ENCODE measurements around the gene BCDIN3D. TPM values are rescaled to one million over a fixed set of nuclear protein-coding genes. Genes with fewer than 3 reads are reported as not detected.
A peak's percentile ranks its signal among the peaks of the same experiment; 100 is the strongest.

BCDIN3D gene
- total RNA-seq, 2 experiments from 2014 or later, result 2.4 to 4.1 TPM

GRCh38 chr12:49798248-49798647 lies 44.7 kb downstream of the BCDIN3D start:
- CTCF ChIA-PET, result interaction anchor here (0.6 to 2.9 kb wide), 6 partner anchors 20 to 392 kb away, joined by 3 to 14 read pairs (median 4); no protein-coding TSS in a partner anchor
- Mint-ChIP-seq H3K27me3 (ENCODE audit: low read depth) (no peaks in the 10 kb centered on the region), H3K36me3 (ENCODE audit: low read depth) (no peaks in the 10 kb centered on the region), H3K4me1 (ENCODE audit: low read depth) (no peaks in the 10 kb centered on the region), H3K4me3 (no peak overlapping the region), H3K9me3 (no peaks in the 10 kb centered on the region), H3K27ac (no peak overlapping the region)
- intact Hi-C loops (cut with micrococcal nuclease), result no loop called here
- no peak for DNase-seq

DNA sequence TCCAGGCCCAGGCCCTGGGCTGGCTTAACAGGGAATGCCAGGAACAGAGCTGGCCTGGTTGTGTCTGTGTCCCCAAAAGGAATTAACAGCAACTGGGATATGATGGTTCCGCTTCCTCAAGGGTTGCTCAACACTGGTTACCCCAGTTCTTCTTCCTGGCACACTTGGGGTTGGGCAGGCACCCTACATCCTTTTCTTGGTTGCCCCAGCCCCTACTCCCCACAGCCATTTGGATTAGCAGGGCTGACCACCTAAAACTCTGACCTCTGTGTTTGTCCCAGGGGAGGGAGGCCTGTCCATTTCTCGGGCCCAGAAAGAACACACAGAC lies 45.5 kb downstream of the BCDIN3D start:
- Mint-ChIP-seq H3K27me3 (ENCODE audit: low read depth) (no peaks in the 10 kb centered on the region), H3K4me1 (ENCODE audit: low read depth) (no peaks in the 10 kb centered on the region), H3K27ac (no peak overlapping the region), H3K36me3 (ENCODE audit: low read depth) (no peaks in the 10 kb centered on the region), H3K9me3 (no peaks in the 10 kb centered on the region), H3K4me3 (no peak overlapping the region)
- intact Hi-C loops (cut with micrococcal nuclease), result no loop called here
- CTCF ChIA-PET, result interaction anchor here (0.9 to 2.9 kb wide), 5 partner anchors 19 to 273 kb away, joined by 3 to 14 read pairs (median 4); no protein-coding TSS in a partner anchor
- DNase-seq, result no peak

DNA sequence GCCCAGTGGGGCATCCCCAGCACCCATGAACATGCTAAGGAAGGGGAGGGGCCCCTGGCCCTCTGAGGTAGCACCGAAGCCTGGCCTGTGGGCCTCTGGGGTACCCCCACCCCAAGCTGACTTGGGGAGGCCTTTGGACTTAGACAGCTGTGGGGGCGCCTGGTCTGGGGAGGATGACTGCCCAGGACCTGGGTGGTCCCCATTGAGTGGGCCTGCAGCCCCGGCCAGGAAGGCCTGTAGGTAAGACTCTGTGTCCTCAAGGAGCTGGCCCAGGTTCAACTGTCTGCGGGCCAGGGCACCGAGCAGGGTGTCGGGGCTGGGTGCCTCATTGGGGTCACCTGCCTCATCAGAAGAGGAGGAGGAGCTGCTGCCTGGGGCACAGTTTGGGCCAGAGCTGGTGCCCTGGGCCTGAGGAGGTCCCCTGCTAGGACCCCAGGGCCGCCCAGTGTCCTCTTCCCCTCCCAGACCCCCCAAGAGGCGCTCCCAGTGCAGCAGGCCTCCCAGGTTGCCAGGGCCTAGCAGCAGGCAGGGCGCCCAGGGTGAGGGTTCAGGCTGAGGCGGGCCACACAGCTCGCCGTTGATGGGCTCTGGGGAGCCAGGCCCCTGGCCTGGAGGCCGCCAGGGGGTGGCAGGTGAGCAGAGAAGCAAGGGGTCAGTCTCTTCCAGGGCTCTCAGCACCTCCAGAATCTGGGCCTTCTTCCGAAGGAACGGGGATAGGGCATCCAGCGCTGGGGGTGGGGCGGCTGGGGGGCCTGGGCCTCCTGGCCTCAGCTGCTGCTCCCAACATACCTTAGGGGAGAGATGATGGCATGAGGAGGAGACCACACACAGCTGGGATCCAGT lies 46.1 kb downstream of the BCDIN3D start:
- no peaks in the 10 kb centered on the region for H3K4me1 Mint-ChIP-seq (ENCODE audit: low read depth)
- DNase-seq, result no peak
- intact Hi-C loops (cut with micrococcal nuclease), result no loop called here
- H3K4me3 Mint-ChIP-seq, result no peak overlapping the region
- no peaks in the 10 kb centered on the region for H3K36me3 Mint-ChIP-seq (ENCODE audit: low read depth)
- H3K27ac Mint-ChIP-seq, result no peak overlapping the region
- no peaks in the 10 kb centered on the region for H3K27me3 Mint-ChIP-seq (ENCODE audit: low read depth)
- CTCF ChIA-PET, result interaction anchor here (0.7 to 2.9 kb wide), 4 partner anchors 19 to 359 kb away, joined by 3 to 14 read pairs (median 5); no protein-coding TSS in a partner anchor
- no peaks in the 10 kb centered on the region for H3K9me3 Mint-ChIP-seq

DNA sequence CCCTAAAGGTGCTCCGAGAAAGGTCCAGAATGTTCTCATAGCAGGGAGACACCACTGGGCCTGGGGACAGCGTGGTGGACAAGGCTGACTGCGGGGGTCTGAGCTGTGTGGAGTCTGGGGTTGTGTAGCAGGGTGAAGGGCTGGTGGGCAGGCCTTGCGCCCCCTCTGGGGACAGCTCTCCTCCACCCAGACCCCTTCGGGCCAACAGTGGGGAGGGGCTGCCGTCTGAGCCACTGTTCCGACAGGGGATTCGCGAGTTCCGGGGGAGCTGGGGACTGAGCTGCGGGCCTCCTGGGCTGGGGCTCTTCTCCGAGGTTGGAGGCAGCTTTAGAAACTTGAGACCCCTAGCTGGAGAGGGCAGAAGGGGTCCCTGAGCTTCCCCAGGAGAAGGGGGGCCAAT lies 46.8 kb downstream of the BCDIN3D start:
- DNase-seq, result no peak
- no peaks in the 10 kb centered on the region for H3K36me3 Mint-ChIP-seq (ENCODE audit: low read depth)
- H3K9me3 Mint-ChIP-seq, result no peaks in the 10 kb centered on the region
- H3K4me3 Mint-ChIP-seq, result no peak overlapping the region
- intact Hi-C loops (cut with micrococcal nuclease), result no loop called here
- no peaks in the 10 kb centered on the region for H3K4me1 Mint-ChIP-seq (ENCODE audit: low read depth)
- no peak overlapping the region for H3K27ac Mint-ChIP-seq
- no peaks in the 10 kb centered on the region for H3K27me3 Mint-ChIP-seq (ENCODE audit: low read depth)
- CTCF ChIA-PET, result interaction anchor here (0.7 to 2.9 kb wide), 4 partner anchors 18 to 360 kb away, joined by 3 to 14 read pairs (median 5); no protein-coding TSS in a partner anchor

GRCh38 chr12:49795654-49796105 lies 47.2 kb downstream of the BCDIN3D start:
- Mint-ChIP-seq H3K4me3 (no peak overlapping the region), H3K36me3 (ENCODE audit: low read depth) (no peaks in the 10 kb centered on the region), H3K4me1 (ENCODE audit: low read depth) (no peaks in the 10 kb centered on the region), H3K27ac (no peak overlapping the region), H3K27me3 (ENCODE audit: low read depth) (no peaks in the 10 kb centered on the region), H3K9me3 (no peaks in the 10 kb centered on the region)
- intact Hi-C loops (cut with micrococcal nuclease), result no loop called here
- CTCF ChIA-PET, result interaction anchor here (0.7 to 1.5 kb wide), 3 partner anchors 25 to 360 kb away, joined by 3 to 6 read pairs (median 4); no protein-coding TSS in a partner anchor
- DNase-seq, result no peak

DNA sequence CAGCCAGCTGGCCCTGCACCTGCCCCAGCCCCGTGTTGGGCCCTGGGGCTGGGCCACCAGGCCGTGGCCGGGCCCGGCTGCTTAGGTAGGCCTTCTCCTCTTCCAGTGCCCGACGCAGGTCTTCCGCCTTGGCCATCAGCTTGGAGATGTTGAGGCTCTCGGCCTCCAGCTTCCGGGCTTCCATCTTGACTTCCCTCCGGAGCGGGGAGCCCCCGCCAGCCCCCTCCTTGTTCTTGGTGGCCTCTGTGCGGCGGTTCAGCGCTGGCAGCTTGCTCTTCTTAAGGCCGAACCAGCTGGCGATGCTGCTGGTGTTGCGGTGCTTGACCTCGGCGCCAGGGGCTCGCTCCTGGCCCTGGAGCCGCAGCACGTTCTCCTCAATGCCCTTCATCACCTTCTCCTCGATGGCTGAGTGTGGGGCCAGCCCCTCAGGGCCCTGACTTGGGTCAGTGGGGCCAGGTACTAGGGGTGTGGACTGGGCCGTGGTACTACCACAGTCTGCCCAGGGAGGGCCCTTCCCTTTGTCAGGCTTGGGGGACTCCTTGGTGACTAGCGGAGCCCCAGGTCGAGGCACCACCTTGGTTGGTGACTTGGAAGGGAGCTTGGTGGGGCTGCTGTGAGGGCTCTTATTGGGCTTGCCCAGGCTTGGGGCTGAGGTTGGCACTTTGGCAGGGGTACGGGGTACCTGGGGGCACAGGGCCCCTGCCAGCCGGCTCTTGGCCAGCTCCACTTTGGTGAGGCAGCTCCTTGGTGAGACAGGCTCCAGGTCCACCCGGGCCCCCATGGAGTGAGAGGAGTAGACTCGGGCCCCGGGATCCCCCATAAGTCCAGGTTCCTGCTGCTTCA lies 47.9 kb downstream of the BCDIN3D start:
- no peak for DNase-seq
- H3K27me3 Mint-ChIP-seq (ENCODE audit: low read depth), result no peaks in the 10 kb centered on the region
- no peak overlapping the region for H3K27ac Mint-ChIP-seq
- no peaks in the 10 kb centered on the region for H3K36me3 Mint-ChIP-seq (ENCODE audit: low read depth)
- H3K4me1 Mint-ChIP-seq (ENCODE audit: low read depth), result no peaks in the 10 kb centered on the region
- CTCF ChIA-PET, result interaction anchor here (1.5 kb wide), 1 partner anchor 25 kb away, joined by 4 read pairs; no protein-coding TSS in a partner anchor
- intact Hi-C loops (cut with micrococcal nuclease), result no loop called here
- no peak overlapping the region for H3K4me3 Mint-ChIP-seq
- H3K9me3 Mint-ChIP-seq, result no peaks in the 10 kb centered on the region

DNA sequence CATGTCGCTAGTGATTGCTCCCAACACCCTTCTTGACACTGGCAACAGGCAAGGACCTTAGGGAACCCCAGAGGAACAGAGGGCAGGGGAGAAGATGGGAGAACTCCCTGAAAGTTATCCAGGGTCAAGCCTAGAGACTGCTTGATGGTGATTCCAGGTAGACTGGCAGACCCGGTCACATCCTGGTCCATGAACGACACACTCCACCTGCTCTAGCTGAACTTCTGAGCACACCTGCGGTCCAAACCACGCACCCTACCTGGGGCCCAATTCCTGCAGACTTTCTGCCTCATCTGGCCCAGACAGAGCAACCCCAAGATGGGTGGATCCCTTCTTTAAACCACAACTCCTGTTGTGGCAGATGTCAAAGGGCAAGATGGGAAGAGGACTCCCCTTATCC lies 48.9 kb downstream of the BCDIN3D start:
- Mint-ChIP-seq H3K9me3 (no peaks in the 10 kb centered on the region), H3K27me3 (ENCODE audit: low read depth) (no peaks in the 10 kb centered on the region), H3K36me3 (ENCODE audit: low read depth) (no peaks in the 10 kb centered on the region), H3K4me3 (no peak overlapping the region), H3K27ac (peak overlapping the region; percentile 12), H3K4me1 (ENCODE audit: low read depth) (no peaks in the 10 kb centered on the region)
- no peak for DNase-seq
- CTCF ChIA-PET, result no interaction called here
- intact Hi-C loops (cut with micrococcal nuclease), result no loop called here

DNA sequence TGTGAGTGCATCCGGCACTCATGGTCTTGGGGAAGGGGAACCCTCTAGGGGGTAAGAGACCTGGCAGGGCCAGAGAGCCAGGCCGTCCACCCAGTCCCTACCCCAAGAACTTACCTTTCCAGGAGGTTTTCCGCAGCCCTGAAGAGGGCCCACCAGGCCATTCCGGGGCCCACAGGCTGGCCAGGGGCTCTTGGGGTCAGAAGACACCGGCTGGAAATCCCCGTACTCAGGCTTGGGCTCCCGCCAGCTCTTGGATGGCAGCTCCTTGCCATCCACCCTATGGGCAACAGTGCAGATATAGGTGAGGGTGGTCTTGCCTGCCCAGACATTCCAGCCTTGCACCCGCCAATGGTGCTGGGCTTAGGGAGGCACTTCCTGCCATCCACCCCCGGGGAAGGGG lies 49.3 kb downstream of the BCDIN3D start:
- DNase-seq, result no peak
- Mint-ChIP-seq H3K9me3 (no peaks in the 10 kb centered on the region), H3K36me3 (ENCODE audit: low read depth) (no peaks in the 10 kb centered on the region), H3K27ac (no peak overlapping the region), H3K27me3 (ENCODE audit: low read depth) (no peaks in the 10 kb centered on the region), H3K4me3 (no peak overlapping the region), H3K4me1 (ENCODE audit: low read depth) (no peaks in the 10 kb centered on the region)
- CTCF ChIA-PET, result no interaction called here
- intact Hi-C loops (cut with micrococcal nuclease), result no loop called here

GRCh38 chr12:49792976-49793580 lies 49.8 kb downstream of the BCDIN3D start:
- H3K27ac Mint-ChIP-seq, result no peak overlapping the region
- no peak for DNase-seq
- no peaks in the 10 kb centered on the region for H3K9me3 Mint-ChIP-seq
- intact Hi-C loops (cut with micrococcal nuclease), result no loop called here
- no peaks in the 10 kb centered on the region for H3K4me1 Mint-ChIP-seq (ENCODE audit: low read depth)
- CTCF ChIA-PET, result no interaction called here
- H3K27me3 Mint-ChIP-seq (ENCODE audit: low read depth), result no peaks in the 10 kb centered on the region
- no peaks in the 10 kb centered on the region for H3K36me3 Mint-ChIP-seq (ENCODE audit: low read depth)
- H3K4me3 Mint-ChIP-seq, result no peak overlapping the region

DNA sequence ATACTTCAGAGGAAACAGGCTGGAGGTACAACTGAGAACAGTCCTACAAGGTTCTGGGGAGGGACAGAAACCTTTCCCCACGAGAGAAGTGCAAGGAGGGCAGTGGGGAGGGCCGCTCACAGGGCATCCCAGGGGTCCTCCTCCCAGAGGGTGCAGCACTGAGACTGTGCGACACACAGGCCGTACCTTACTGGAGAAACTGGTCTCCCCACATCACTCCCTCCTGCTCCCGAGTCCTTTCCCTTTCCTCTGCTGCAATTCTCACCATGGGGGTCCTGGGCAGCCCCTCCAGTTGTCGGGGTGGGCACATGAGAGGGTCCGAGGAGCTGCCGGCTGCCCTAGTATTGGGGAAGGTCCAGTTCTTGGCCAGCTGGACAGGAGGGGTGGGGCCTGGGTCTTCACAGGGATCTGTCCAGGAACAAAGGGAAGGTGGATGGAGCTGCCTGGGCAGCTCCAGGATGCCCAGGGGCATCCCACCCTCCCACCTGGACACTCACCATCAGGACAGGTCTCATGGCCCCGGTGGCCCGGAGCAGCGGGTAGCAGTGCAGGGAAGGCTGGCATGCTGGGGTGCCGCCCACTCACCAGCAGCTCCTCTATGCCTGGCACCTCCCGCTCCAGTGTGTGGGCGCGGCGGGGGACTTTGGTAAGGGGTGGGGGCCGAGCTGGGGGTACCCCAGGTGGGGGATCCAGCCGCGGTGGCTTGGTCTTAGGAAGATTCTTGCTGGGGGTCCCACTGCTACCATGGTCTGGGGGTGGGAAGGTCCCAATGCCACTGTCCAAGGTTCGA lies 50.5 kb downstream of the BCDIN3D start:
- H3K27ac Mint-ChIP-seq, result no peak overlapping the region
- H3K9me3 Mint-ChIP-seq, result peaks cover 2% of the 10 kb centered on the region
- intact Hi-C loops (cut with micrococcal nuclease), result no loop called here
- CTCF ChIA-PET, result no interaction called here
- no peak overlapping the region for H3K4me3 Mint-ChIP-seq
- DNase-seq, result no peak
- no peaks in the 10 kb centered on the region for H3K4me1 Mint-ChIP-seq (ENCODE audit: low read depth)
- H3K36me3 Mint-ChIP-seq (ENCODE audit: low read depth), result no peaks in the 10 kb centered on the region
- no peaks in the 10 kb centered on the region for H3K27me3 Mint-ChIP-seq (ENCODE audit: low read depth)

- Mint-ChIP-seq H3K27ac (no peak overlapping the region), H3K4me1 (ENCODE audit: low read depth) (no peaks in the 10 kb centered on the region), H3K36me3 (ENCODE audit: low read depth) (no peaks in the 10 kb centered on the region)
Observed at GRCh38 chr12:49791700-49792099, 51.2 kb downstream of the BCDIN3D start.

More at GRCh38 chr12:49791700-49792099, 51.2 kb downstream of the BCDIN3D start:
- no peaks in the 10 kb centered on the region for H3K27me3 Mint-ChIP-seq (ENCODE audit: low read depth)
- peaks cover 2% of the 10 kb centered on the region for H3K9me3 Mint-ChIP-seq
- CTCF ChIA-PET, result no interaction called here
- DNase-seq, result no peak
- intact Hi-C loops (cut with micrococcal nuclease), result no loop called here
- no peak overlapping the region for H3K4me3 Mint-ChIP-seq

All from activated naive CD4-positive, alpha-beta T cell treated with anti-CD3 and anti-CD28 coated beads for 36 hours (primary cell).